Mononuclear cell (primary cell): ENCODE data around the gene PCOLCE2. TPM values are rescaled to one million over a fixed set of nuclear protein-coding genes. Genes with fewer than 3 reads are reported as not detected.

Experiments used
- H3K27me3 ChIP-seq: 2 replicates; pipeline ENCODE4 v1.6.0; 2011; ENCODE audit warnings: low read length, control low read depth; ENCODE audit not compliant: insufficient read depth
- H3K4me1 ChIP-seq: 2 replicates; pipeline ENCODE4 v1.5.1; 2011; ENCODE audit warnings: mild to moderate bottlenecking, low read length, control low read depth; ENCODE audit not compliant: insufficient read depth
- H3K4me3 ChIP-seq: 2 replicates; pipeline ENCODE4 v1.5.1; 2011; ENCODE audit warnings: mild to moderate bottlenecking, low read length, moderate library complexity
- H3K9me3 ChIP-seq: 2 replicates; pipeline ENCODE4 v1.5.1; 2011; ENCODE audit warnings: low read depth, mild to moderate bottlenecking, control low read depth, low read length
- total RNA-seq: library from RNA; depleted of rRNA; stranded (reverse); fragments of >200 nt; gene quantifications from one replicate; pipeline ENCODE4 v1.2.3, GENCODE V29; 2012

PCOLCE2 gene, protein sequence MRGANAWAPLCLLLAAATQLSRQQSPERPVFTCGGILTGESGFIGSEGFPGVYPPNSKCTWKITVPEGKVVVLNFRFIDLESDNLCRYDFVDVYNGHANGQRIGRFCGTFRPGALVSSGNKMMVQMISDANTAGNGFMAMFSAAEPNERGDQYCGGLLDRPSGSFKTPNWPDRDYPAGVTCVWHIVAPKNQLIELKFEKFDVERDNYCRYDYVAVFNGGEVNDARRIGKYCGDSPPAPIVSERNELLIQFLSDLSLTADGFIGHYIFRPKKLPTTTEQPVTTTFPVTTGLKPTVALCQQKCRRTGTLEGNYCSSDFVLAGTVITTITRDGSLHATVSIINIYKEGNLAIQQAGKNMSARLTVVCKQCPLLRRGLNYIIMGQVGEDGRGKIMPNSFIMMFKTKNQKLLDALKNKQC
- total RNA-seq = not detected

- Histone ChIP-seq H3K4me3 (peak within 1 kb of the TSS; percentile 24), H3K27me3 (peaks cover 51% of the 10 kb centered on the region), H3K9me3 (no peaks in the 10 kb centered on the region), H3K4me1 (peaks cover 17% of the 10 kb centered on the region)
Observed at GRCh38 chr3:142888481-142889211, at the start of gene PCOLCE2. Gene PCOLCE2, minus strand, starts transcription at chr3:142889083. Its CDS starts 187 bp downstream, at chr3:142888896.

GRCh38 chr3:142935963-142936362 lies 47.1 kb upstream of the PCOLCE2 start:
- Histone ChIP-seq H3K9me3 (no peaks in the 10 kb centered on the region), H3K4me3 (no peak overlapping the region), H3K27me3 (peaks cover 7% of the 10 kb centered on the region), H3K4me1 (no peaks in the 10 kb centered on the region)

- H3K4me1 ChIP-seq = no peaks in the 10 kb centered on the region
- no peak overlapping the region for H3K4me3 ChIP-seq
- no peaks in the 10 kb centered on the region for H3K9me3 ChIP-seq
- peaks cover 7% of the 10 kb centered on the region for H3K27me3 ChIP-seq
Observed at GRCh38 chr3:142934887-142935269, 46.0 kb upstream of the PCOLCE2 start.

DNA sequence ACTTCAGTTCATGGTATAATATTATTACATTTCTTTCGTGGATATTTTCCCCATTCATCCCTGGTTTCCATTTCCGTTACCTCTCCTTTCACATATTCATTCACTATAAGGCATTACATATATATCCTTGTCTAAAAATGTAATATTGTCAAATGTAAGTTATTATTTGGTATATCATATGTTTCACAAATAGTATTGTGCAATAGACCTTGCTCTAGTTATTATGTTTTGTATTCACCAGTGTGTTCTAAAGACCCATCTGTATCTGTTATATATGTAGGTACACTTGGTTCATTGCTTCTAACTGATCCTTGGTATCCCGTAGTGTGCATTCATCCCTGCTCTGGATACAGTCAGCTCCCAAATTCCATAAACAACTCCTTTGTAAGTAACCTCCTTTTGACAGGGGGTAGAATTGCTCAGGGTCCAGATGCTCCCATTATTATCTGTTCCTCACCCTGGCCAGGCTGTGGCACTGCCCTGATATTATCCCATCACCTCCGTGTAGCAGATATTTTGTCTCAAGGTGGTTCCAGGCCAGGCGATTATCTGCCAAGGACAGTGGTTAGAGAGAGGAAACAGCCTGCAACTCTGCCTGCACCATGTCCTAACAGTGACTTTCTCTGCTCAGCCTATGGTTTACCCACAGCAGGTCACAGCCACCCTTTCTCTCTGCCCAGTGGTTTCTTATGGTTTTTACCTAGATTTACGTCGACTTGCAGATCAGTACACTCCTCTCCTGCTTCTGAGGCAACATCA lies 45.4 kb upstream of the PCOLCE2 start:
- Histone ChIP-seq H3K27me3 (peaks cover 7% of the 10 kb centered on the region), H3K4me3 (no peak overlapping the region), H3K4me1 (no peaks in the 10 kb centered on the region), H3K9me3 (no peaks in the 10 kb centered on the region)

GRCh38 chr3:142931222-142931621 lies 42.3 kb upstream of the PCOLCE2 start:
- no peaks in the 10 kb centered on the region for H3K9me3 ChIP-seq
- no peaks in the 10 kb centered on the region for H3K4me1 ChIP-seq
- H3K27me3 ChIP-seq = peaks cover 5% of the 10 kb centered on the region
- no peak overlapping the region for H3K4me3 ChIP-seq

GRCh38 chr3:142930463-142930862 lies 41.6 kb upstream of the PCOLCE2 start:
- no peaks in the 10 kb centered on the region for H3K27me3 ChIP-seq
- H3K4me1 ChIP-seq = no peaks in the 10 kb centered on the region
- H3K4me3 ChIP-seq = no peak overlapping the region
- H3K9me3 ChIP-seq = no peaks in the 10 kb centered on the region

- Histone ChIP-seq H3K9me3 (no peaks in the 10 kb centered on the region), H3K27me3 (peaks cover 4% of the 10 kb centered on the region), H3K4me3 (no peak overlapping the region), H3K4me1 (no peaks in the 10 kb centered on the region)
Observed at GRCh38 chr3:142929890-142930289, 41.0 kb upstream of the PCOLCE2 start.

- Histone ChIP-seq H3K9me3 (no peaks in the 10 kb centered on the region), H3K4me3 (no peak overlapping the region), H3K27me3 (peaks cover 9% of the 10 kb centered on the region), H3K4me1 (no peaks in the 10 kb centered on the region)
Observed at GRCh38 chr3:142929109-142929508, 40.2 kb upstream of the PCOLCE2 start.

DNA sequence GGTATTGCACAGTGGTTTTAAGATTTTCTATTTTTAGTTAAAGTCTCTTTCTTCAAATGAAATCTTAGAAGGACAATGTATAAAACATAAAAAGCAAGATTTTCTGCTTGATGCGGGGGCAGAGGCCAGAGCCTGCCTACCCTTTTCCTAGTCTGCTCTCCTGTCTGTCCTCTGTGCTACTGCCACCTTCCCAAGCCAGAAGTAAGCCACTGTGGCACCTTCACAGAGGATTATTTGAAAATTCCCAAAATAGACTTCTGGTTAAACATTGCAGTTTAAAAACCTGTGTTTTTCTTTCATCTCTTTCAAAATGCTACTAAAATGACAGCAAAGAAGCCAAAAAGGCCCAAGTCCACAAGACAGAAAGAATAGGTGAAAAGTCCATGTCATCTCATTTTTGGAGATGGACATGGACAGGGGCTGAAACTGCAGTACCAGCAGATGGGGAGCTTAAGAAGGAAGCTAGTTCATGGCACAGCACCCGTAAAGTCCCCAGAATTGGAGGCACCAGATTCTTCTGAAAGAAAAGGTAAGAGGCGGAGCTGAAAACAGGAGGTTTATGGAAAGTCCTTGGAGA lies 37.6 kb upstream of the PCOLCE2 start:
- peaks cover 14% of the 10 kb centered on the region for H3K27me3 ChIP-seq
- H3K9me3 ChIP-seq = no peaks in the 10 kb centered on the region
- no peaks in the 10 kb centered on the region for H3K4me1 ChIP-seq
- no peak overlapping the region for H3K4me3 ChIP-seq

DNA sequence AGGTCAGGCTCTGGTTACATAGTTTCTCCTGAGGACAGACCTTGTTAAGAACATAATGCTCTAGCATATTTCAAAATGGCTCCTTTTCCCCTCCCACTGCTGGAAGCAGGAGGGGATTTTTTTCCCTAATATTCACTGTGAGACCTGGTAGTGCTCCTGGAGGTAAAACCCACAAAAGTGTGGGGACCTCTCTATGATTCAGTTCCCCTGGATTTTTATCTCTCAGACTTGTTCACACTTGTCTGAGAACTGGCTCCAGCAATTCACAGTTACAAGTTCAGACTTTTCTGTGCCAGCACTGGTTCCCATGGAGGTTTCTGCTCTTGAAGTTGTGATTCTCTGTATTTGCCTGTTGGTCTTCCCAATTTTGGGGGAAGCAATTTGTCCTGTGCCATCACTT lies 36.3 kb upstream of the PCOLCE2 start:
- H3K27me3 ChIP-seq = peaks cover 14% of the 10 kb centered on the region
- H3K4me1 ChIP-seq = no peaks in the 10 kb centered on the region
- H3K4me3 ChIP-seq = no peak overlapping the region
- H3K9me3 ChIP-seq = no peaks in the 10 kb centered on the region

GRCh38 chr3:142923694-142924093 lies 34.8 kb upstream of the PCOLCE2 start:
- Histone ChIP-seq H3K27me3 (peaks cover 14% of the 10 kb centered on the region), H3K4me1 (no peaks in the 10 kb centered on the region), H3K9me3 (no peaks in the 10 kb centered on the region), H3K4me3 (no peak overlapping the region)

DNA sequence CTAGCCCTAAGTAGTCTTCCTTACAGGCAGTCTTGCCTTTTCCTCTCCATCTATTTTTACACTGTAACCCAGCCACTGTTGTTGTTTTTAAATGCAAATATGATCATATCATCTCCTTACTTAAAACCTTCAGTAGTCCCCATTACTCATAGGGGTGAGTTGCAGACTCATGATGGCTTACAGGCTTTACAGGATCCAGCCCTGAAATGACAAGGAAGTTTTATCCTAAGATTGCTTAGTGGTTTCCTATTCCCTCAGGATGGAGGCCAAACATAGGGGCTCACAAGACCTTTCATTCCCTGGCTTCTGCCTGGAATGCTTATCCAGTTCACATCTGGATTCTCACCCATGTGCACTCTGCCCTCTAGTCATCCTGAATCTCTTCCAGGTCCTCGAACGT lies 27.7 kb upstream of the PCOLCE2 start:
- no peaks in the 10 kb centered on the region for H3K9me3 ChIP-seq
- no peak overlapping the region for H3K4me3 ChIP-seq
- H3K4me1 ChIP-seq = no peaks in the 10 kb centered on the region
- H3K27me3 ChIP-seq = no peaks in the 10 kb centered on the region

DNA sequence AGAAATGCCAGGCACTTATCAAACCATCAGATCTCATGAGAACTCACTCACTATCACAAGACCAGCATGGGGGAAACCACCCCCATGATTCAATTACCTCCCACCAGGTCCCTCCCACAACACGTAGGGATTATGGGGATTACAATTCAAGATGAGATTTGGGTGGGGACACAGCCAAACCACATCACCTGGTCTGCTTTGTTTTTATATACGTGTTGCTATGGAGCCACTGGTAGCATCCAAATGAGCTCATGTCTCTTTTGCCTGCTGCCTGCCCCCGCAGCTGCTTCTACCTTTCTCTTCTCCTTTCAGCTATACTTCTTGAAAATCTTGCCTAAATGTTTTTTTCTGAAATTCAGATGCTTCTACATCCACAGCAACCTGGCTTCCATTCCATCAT lies 26.8 kb upstream of the PCOLCE2 start:
- Histone ChIP-seq H3K4me1 (no peaks in the 10 kb centered on the region), H3K9me3 (no peaks in the 10 kb centered on the region), H3K4me3 (no peak overlapping the region), H3K27me3 (no peaks in the 10 kb centered on the region)

DNA sequence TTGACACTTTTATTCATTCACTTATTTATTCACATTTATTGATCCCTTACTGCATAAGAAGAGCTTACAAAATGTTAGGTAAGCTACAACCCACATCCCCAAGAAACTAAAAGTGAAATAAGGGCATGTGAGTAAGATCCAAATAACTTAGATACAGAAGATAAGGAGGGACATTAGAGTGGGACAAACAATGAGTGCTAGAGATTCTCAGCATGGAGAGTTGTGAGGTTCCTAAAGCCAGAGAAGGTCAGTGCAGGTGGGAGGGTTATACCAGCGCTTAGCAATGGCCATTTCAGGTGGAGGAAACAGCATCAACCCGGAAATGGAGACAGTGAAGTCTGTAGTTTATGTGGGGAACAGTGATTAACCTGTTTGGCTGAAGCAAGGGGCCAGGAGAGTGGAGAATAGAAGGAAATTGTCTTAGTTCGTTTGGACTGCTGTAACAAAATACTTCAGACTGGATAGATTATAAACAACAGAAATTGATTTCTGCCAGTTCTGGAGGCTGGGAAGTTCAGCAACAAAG lies 25.5 kb upstream of the PCOLCE2 start:
- H3K27me3 ChIP-seq = no peaks in the 10 kb centered on the region
- no peaks in the 10 kb centered on the region for H3K4me1 ChIP-seq
- H3K4me3 ChIP-seq = no peak overlapping the region

GRCh38 chr3:142913432-142913831 lies 24.5 kb upstream of the PCOLCE2 start:
- no peaks in the 10 kb centered on the region for H3K9me3 ChIP-seq
- no peaks in the 10 kb centered on the region for H3K4me1 ChIP-seq
- no peaks in the 10 kb centered on the region for H3K27me3 ChIP-seq
- no peak overlapping the region for H3K4me3 ChIP-seq

More for the DNA sequence above, 25.5 kb upstream of the PCOLCE2 start:
- H3K9me3 ChIP-seq = no peaks in the 10 kb centered on the region
